DND-41 (cell line): Measurements from ENCODE around the gene SS18L1.

Experiments
- ATAC-seq: fragments of 200-7000 bp; cut with Tn5 transposase; 3 replicates; pipeline ENCODE4 v1.9.1; 2021; ENCODE audit warnings: low read depth; ENCODE audit not compliant: insufficient read depth
- DNase-seq: peaks from one replicate; pipeline ENCODE4 v3.0.0-alpha.2; 2020
- H2AFZ ChIP-seq: 2 replicates; pipeline ENCODE4 v1.6.0; 2012; ENCODE audit warnings: low read depth, low read length
- H3K27ac ChIP-seq: 2 replicates; pipeline ENCODE4 v1.5.1; 2012; ENCODE audit warnings: low read length, inconsistent platforms
- H3K27me3 ChIP-seq: fragments of 200-600 bp; sonication (generic); 2 replicates; pipeline ENCODE4 v1.6.0; 2012; ENCODE audit warnings: low read length, mild to moderate bottlenecking, inconsistent platforms; ENCODE audit not compliant: insufficient read depth, poor library complexity
- H3K36me3 ChIP-seq: 2 replicates; pipeline ENCODE4 v1.5.1; 2012; ENCODE audit warnings: low read length, inconsistent platforms; ENCODE audit not compliant: insufficient read depth
- H3K4me1 ChIP-seq: 2 replicates; pipeline ENCODE4 v1.5.1; 2012; ENCODE audit warnings: mild to moderate bottlenecking, low read length; ENCODE audit not compliant: insufficient read depth
- H3K4me2 ChIP-seq: 2 replicates; pipeline ENCODE4 v1.6.0; 2012; ENCODE audit warnings: mild to moderate bottlenecking, moderate library complexity, low read length, inconsistent platforms; ENCODE audit not compliant: insufficient read depth
- H3K4me3 ChIP-seq, 2 experiments: fragments of 200-600 bp in 1 of 2; shearing (Covaris generic) in 1 of 2; 2 replicates each; pipeline ENCODE4 v1.5.1; 2012 to 2016; ENCODE audit warnings: inconsistent platforms in 2 of 2, low read length in 2 of 2, mild to moderate bottlenecking in 2 of 2, low read depth in 1 of 2, moderate library complexity in 1 of 2
- H3K79me2 ChIP-seq: 2 replicates; pipeline ENCODE4 v1.6.0; 2012; ENCODE audit warnings: low read length, inconsistent platforms; ENCODE audit not compliant: insufficient read depth
- H3K9ac ChIP-seq: 2 replicates; pipeline ENCODE4 v1.6.0; 2012; ENCODE audit warnings: low read depth, mild to moderate bottlenecking, inconsistent platforms, low read length, moderate library complexity
- H3K9me3 ChIP-seq: 2 replicates; pipeline ENCODE4 v1.5.1; 2012; ENCODE audit warnings: low read length, moderate library complexity, mild to moderate bottlenecking, inconsistent platforms; ENCODE audit not compliant: insufficient read depth, severe bottlenecking
- H4K20me1 ChIP-seq: 2 replicates; pipeline ENCODE4 v1.6.0; 2012; ENCODE audit warnings: low read length; ENCODE audit not compliant: insufficient read depth
- EZH2 ChIP-seq: IDR thresholded peaks from 3 replicates; pipeline ENCODE4 v1.6.1; 2012; ENCODE audit warnings: borderline replicate concordance, low read depth, mild to moderate bottlenecking, moderate library complexity, low read length, inconsistent platforms; ENCODE audit not compliant: severe bottlenecking
- TF ChIP-seq, protein P1 (sequence below): IDR thresholded peaks from 2 replicates; pipeline ENCODE4 v1.5.1; 2012; ENCODE audit warnings: borderline replicate concordance, low read length, moderate library complexity, mild to moderate bottlenecking; ENCODE audit not compliant: poor library complexity, severe bottlenecking; ENCODE audit errors: extremely low read depth

SS18L1 gene

DNA sequence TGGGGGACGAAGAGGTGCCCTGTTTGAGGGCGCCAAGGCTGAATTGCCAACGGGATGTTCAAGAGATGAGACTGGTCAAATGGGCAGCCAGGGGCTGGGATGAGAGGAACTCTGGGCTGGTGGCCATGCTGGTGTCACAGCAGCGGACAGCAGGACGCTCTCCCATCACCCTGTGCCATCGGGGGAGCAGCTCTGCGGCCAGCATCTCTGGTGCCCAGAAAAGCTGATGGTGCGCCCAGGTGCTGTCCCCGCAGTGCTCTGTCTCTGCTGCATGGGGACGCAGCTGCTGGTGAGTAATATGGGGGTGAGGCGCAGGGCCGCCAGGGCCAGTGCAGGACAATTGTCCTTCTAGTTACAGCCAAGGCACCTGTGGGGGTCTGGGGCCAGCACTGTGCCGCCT lies 81.5 kb downstream of the SS18L1 start:
- peaks cover 9% of the 10 kb centered on the region for H3K27me3 ChIP-seq

DNA sequence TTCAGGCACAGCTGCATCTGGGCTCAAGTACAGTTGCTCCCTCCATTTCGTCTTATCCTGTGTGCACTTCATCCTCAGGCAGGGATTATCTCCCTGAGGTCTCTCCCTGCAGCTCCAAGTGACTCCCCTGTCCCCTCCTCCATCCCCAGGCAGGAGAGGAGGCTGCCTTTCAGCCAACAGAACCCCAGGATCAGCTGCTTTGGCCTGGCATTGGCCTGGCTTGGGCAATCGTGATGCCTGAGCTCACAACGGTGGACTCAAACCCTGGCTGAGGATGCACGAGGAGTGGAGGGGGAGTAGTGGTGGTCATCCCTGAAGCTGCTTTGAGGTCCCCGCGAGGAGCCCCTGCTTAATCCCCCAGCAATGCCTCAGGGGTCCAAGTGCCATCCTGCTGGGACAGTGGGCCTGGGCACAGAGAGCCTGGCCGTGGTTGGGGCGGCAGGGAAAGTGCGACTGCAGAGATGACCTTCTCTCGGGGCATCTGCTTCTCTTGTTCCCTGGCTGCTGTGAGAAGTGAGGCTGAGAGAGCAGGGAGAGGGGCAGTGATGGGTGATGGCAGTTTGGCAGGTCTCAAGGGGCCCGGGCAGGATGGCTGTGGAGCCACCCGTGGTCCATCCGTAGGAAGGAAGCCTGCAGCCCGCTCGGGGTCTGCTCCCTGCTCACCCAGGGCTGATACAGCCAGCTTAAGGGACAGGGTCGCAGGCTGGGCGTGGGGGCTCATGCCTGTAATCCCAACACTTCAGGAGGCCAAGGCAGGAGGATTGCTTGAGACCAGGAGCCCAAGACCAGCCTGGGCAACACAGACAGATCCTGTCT lies 82.5 kb downstream of the SS18L1 start:
- Histone ChIP-seq H3K9ac (no peak overlapping the region), H2AFZ (no peak overlapping the region), H3K27ac (no peak overlapping the region), H3K4me2 (no peak overlapping the region), H3K4me3 (no peak overlapping the region), H4K20me1 (peaks cover 47% of the 10 kb centered on the region), H3K9me3 (no peaks in the 10 kb centered on the region), H3K79me2 (no peaks in the 10 kb centered on the region), H3K27me3 (peaks cover 9% of the 10 kb centered on the region), H3K4me1 (no peaks in the 10 kb centered on the region), H3K36me3 (no peaks in the 10 kb centered on the region)
- ATAC-seq (no peak), DNase-seq (no peak)
- TF ChIP-seq, protein P1, sequence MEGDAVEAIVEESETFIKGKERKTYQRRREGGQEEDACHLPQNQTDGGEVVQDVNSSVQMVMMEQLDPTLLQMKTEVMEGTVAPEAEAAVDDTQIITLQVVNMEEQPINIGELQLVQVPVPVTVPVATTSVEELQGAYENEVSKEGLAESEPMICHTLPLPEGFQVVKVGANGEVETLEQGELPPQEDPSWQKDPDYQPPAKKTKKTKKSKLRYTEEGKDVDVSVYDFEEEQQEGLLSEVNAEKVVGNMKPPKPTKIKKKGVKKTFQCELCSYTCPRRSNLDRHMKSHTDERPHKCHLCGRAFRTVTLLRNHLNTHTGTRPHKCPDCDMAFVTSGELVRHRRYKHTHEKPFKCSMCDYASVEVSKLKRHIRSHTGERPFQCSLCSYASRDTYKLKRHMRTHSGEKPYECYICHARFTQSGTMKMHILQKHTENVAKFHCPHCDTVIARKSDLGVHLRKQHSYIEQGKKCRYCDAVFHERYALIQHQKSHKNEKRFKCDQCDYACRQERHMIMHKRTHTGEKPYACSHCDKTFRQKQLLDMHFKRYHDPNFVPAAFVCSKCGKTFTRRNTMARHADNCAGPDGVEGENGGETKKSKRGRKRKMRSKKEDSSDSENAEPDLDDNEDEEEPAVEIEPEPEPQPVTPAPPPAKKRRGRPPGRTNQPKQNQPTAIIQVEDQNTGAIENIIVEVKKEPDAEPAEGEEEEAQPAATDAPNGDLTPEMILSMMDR: no peak
- no peak for TF ChIP-seq EZH2

More for the DNA sequence above, 81.5 kb downstream of the SS18L1 start:
- no peak overlapping the region for H3K9ac ChIP-seq
- DNase-seq (no peak), ATAC-seq (no peak)
- no peak overlapping the region for H2AFZ ChIP-seq
- peaks cover 5% of the 10 kb centered on the region for H3K4me1 ChIP-seq
- no peaks in the 10 kb centered on the region for H3K36me3 ChIP-seq
- H3K4me3 ChIP-seq: no peak overlapping the region
- no peaks in the 10 kb centered on the region for H3K9me3 ChIP-seq
- H4K20me1 ChIP-seq: peaks cover 54% of the 10 kb centered on the region
- H3K79me2 ChIP-seq: no peaks in the 10 kb centered on the region
- TF ChIP-seq, protein P1: no peak
- no peak for TF ChIP-seq EZH2
- no peak overlapping the region for H3K27ac ChIP-seq
- no peak overlapping the region for H3K4me2 ChIP-seq

DNA sequence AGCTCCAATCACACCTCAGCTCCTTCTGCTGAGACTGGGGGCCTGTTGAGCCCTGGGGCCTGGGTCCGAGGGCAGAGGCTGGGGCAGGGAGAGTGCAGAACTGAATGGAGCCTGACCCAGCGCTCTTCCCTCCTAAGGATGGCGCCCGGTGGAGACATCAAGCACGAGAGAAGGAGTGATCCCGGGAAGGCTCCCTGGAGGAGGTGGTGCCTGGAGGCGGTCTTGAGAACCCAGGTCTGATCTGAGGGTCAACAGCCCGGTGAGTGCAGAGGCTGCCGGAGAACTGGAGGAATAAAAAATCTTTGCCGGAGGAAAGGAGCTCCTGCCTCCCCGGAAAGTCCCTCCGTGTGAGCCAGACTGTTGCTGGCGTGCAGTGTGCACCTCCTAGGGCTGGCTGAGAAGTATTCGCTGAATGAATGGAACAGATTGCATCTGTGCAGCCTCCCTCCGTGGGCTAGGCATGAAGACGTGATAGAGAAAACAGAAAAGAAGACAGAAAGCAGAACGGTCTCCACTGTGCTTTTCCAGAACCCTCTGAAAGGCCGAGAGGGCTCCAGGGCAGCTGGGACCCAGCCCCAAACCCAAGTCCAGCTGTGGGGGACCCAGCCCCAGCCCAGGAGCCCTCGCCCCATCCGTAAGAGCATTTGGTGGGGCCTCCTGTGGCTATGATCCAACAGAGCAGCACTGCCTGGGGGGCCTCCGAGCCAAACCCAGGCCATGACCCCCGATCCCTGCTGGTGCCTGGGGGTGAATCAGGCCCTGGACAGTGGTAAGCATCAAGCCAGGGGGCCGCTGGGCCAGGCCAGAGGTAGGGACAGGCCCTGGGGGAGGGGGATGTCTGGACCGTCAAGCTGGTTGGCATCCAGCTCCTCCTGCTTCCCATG lies 83.4 kb downstream of the SS18L1 start:
- no peak overlapping the region for H3K4me3 ChIP-seq
- no peak overlapping the region for H3K27ac ChIP-seq
- no peaks in the 10 kb centered on the region for H3K79me2 ChIP-seq
- no peak overlapping the region for H3K9ac ChIP-seq
- peaks cover 46% of the 10 kb centered on the region for H4K20me1 ChIP-seq
- H3K4me1 ChIP-seq: no peaks in the 10 kb centered on the region
- no peak overlapping the region for H3K4me2 ChIP-seq
- no peak overlapping the region for H2AFZ ChIP-seq
- H3K36me3 ChIP-seq: no peaks in the 10 kb centered on the region
- ATAC-seq (no peak), DNase-seq (no peak)
- no peak for TF ChIP-seq EZH2
- TF ChIP-seq, protein P1: no peak
- H3K9me3 ChIP-seq: no peaks in the 10 kb centered on the region
- H3K27me3 ChIP-seq: peaks cover 3% of the 10 kb centered on the region
